Endodermal cell (in vitro differentiated cells): ENCODE data around the gene ALDH5A1. TPM values are rescaled to one million over a fixed set of nuclear protein-coding genes. Genes with fewer than 3 reads are reported as not detected.

Source experiments
- DNase-seq: peaks from one replicate; pipeline ENCODE4 v3.0.0-alpha.2; 2017
- H3K27ac ChIP-seq: 2 replicates; pipeline ENCODE4 v1.5.1; 2013; ENCODE audit warnings: mild to moderate bottlenecking, low read depth, low read length, moderate library complexity
- H3K27me3 ChIP-seq: 2 replicates; pipeline ENCODE4 v1.6.1; 2013; ENCODE audit warnings: mild to moderate bottlenecking, low read length, moderate library complexity; ENCODE audit not compliant: insufficient read depth, control insufficient read depth, poor library complexity, severe bottlenecking
- H3K36me3 ChIP-seq: 2 replicates; pipeline ENCODE4 v1.7.0; 2013; ENCODE audit warnings: mild to moderate bottlenecking, low read length, moderate library complexity; ENCODE audit not compliant: control insufficient read depth, insufficient read depth
- H3K4me1 ChIP-seq: one replicate; pipeline ENCODE4 v1.7.0; 2013; ENCODE audit warnings: low read length; ENCODE audit not compliant: control insufficient read depth, insufficient read depth
- H3K4me3 ChIP-seq: 2 replicates; pipeline ENCODE4 v1.5.1; 2013; ENCODE audit warnings: mild to moderate bottlenecking, low read length, moderate library complexity
- H3K9ac ChIP-seq: 2 replicates; pipeline ENCODE4 v1.6.1; 2013; ENCODE audit warnings: mild to moderate bottlenecking, low read length, moderate library complexity; ENCODE audit not compliant: poor library complexity, severe bottlenecking; ENCODE audit errors: extremely low read depth
- H3K9me3 ChIP-seq: 2 replicates; pipeline ENCODE4 v1.6.1; 2013; ENCODE audit warnings: mild to moderate bottlenecking, low read length, moderate library complexity; ENCODE audit not compliant: control insufficient read depth
- H3K27ac Mint-ChIP-seq: 2 replicates; pipeline ENCODE4 v1.8.0; 2020; ENCODE audit warnings: mixed read lengths
- H3K27me3 Mint-ChIP-seq: 2 replicates; pipeline ENCODE4 v1.8.0; 2021; ENCODE audit warnings: mild to moderate bottlenecking, mixed read lengths; ENCODE audit not compliant: insufficient read depth
- H3K36me3 Mint-ChIP-seq: 2 replicates; pipeline ENCODE4 v1.8.0; 2020; ENCODE audit warnings: low read depth, mixed read lengths
- H3K4me1 Mint-ChIP-seq: 2 replicates; pipeline ENCODE4 v1.8.0; 2020; ENCODE audit warnings: mixed read lengths
- H3K4me3 Mint-ChIP-seq: 2 replicates; pipeline ENCODE4 v1.8.0; 2020; ENCODE audit warnings: mild to moderate bottlenecking, moderate library complexity, mixed read lengths
- H3K9me3 Mint-ChIP-seq: 2 replicates; pipeline ENCODE4 v1.8.0; 2020; ENCODE audit warnings: mild to moderate bottlenecking, mixed read lengths
- CTCF ChIP-seq: fragments of 200-600 bp; sonication (generic); conservative IDR thresholded peaks from 2 replicates; pipeline ENCODE4 v1.5.0; 2021; ENCODE audit warnings: antibody characterized with exemption, mild to moderate bottlenecking
- WGBS, 2 experiments: methylation state at CpG; one replicate each; pipeline versions ENCODE4 v1.1.5 to v1.1.7; 2013; ENCODE audit warnings: missing lambda C conversion rate in 2 of 2, mixed read lengths in 1 of 2; ENCODE audit not compliant: insufficient coverage in 1 of 2, insufficient read length in 1 of 2; 5-methylcytosine and 5-hydroxymethylcytosine counted together
- total RNA-seq, 2 donors: library from RNA; stranded (reverse); fragmentation: NEBNext Ultra II Directional in 1 of 2; extraction: Animal tissue kit (Norgen Biotek cat#: 25700) in 1 of 2; gene quantifications; 2 replicates in 1 of 2; 3 replicates in 1 of 2; pipeline ENCODE4 v1.2.1, GENCODE V29; 2021

ALDH5A1 gene
- total RNA-seq, 2 donors from 2014 or later, result 7.1 to 9.6 TPM

- Mint-ChIP-seq H3K9me3 (no peaks in the 10 kb centered on the region), H3K27ac (no peak overlapping the region), H3K36me3 (peaks cover 4% of the 10 kb centered on the region), H3K4me1 (no peaks in the 10 kb centered on the region), H3K27me3 (no peaks in the 10 kb centered on the region), H3K4me3 (no peak overlapping the region)
- no peak overlapping the region for H3K27ac ChIP-seq
- peak; percentile 3 for DNase-seq
- 87 to 92% methylated on average over 2 to 4 of the region's 4 CpGs for WGBS, 2 experiments
- no peak overlapping the region for H3K9ac ChIP-seq
- no peaks in the 10 kb centered on the region for H3K36me3 ChIP-seq
- H3K27me3 ChIP-seq, result no peaks in the 10 kb centered on the region
- TF ChIP-seq CTCF, result no peak
- no peaks in the 10 kb centered on the region for H3K4me1 ChIP-seq
- no peak overlapping the region for H3K4me3 ChIP-seq
- no peaks in the 10 kb centered on the region for H3K9me3 ChIP-seq
These were observed 33.8 kb upstream of the ALDH5A1 start for GRCh38 chr6:24460966-24461365.

GRCh38 chr6:24464253-24465038, 30.3 kb upstream of the ALDH5A1 start:
- Mint-ChIP-seq H3K27me3 (no peaks in the 10 kb centered on the region), H3K36me3 (no peaks in the 10 kb centered on the region), H3K9me3 (no peaks in the 10 kb centered on the region), H3K4me1 (no peaks in the 10 kb centered on the region), H3K27ac (no peak overlapping the region), H3K4me3 (no peak overlapping the region)
- no peak for TF ChIP-seq CTCF
- no peak overlapping the region for H3K9ac ChIP-seq
- H3K9me3 ChIP-seq, result no peaks in the 10 kb centered on the region
- 89 to 97% methylated on average over 6 to 11 of the region's 11 CpGs for WGBS, 2 experiments
- H3K4me1 ChIP-seq, result no peaks in the 10 kb centered on the region
- H3K36me3 ChIP-seq, result no peaks in the 10 kb centered on the region
- no peak for DNase-seq
- H3K27ac ChIP-seq, result no peak overlapping the region
- H3K4me3 ChIP-seq, result no peak overlapping the region
- H3K27me3 ChIP-seq, result no peaks in the 10 kb centered on the region

GRCh38 chr6:24469811-24470210, 25.0 kb upstream of the ALDH5A1 start:
- no peaks in the 10 kb centered on the region for H3K4me1 Mint-ChIP-seq
- WGBS, 2 experiments, result 91 to 94% methylated on average over 3 to 6 of the region's 7 CpGs
- no peaks in the 10 kb centered on the region for H3K36me3 ChIP-seq
- H3K4me1 ChIP-seq, result no peaks in the 10 kb centered on the region
- no peak overlapping the region for H3K27ac Mint-ChIP-seq
- no peaks in the 10 kb centered on the region for H3K9me3 ChIP-seq
- no peak overlapping the region for H3K4me3 Mint-ChIP-seq
- TF ChIP-seq CTCF, result no peak
- no peaks in the 10 kb centered on the region for H3K27me3 ChIP-seq
- no peak overlapping the region for H3K9ac ChIP-seq
- H3K27ac ChIP-seq, result no peak overlapping the region
- H3K27me3 Mint-ChIP-seq, result no peaks in the 10 kb centered on the region
- no peaks in the 10 kb centered on the region for H3K36me3 Mint-ChIP-seq
- H3K4me3 ChIP-seq, result no peak overlapping the region
- H3K9me3 Mint-ChIP-seq, result no peaks in the 10 kb centered on the region
- no peak for DNase-seq
